Fibroblast of skin of left quadriceps (primary cell): Measurements from ENCODE around the gene DCANP1.

Experiments used
- DNase-seq, 2 experiments: peaks; one replicate each; pipeline ENCODE4 v3.0.0-alpha.2; 2013; ENCODE audit warnings: low read depth in 2 of 2

The DCANP1 gene

GRCh38 chr5:135423146-135423845 lies 23.9 kb downstream of the DCANP1 start:
- no peak for DNase-seq

- DNase-seq, result no peak
Observed at GRCh38 chr5:135422419-135422818, 24.7 kb downstream of the DCANP1 start.

GRCh38 chr5:135417083-135417482 lies 30.1 kb downstream of the DCANP1 start:
- no peak for DNase-seq

GRCh38 chr5:135405082-135405481 lies 42.1 kb downstream of the DCANP1 start:
- no peak for DNase-seq

- no peak for DNase-seq
Observed at GRCh38 chr5:135402031-135402430, 45.1 kb downstream of the DCANP1 start.

GRCh38 chr5:135400866-135401265 lies 46.3 kb downstream of the DCANP1 start:
- DNase-seq, result no peak

- DNase-seq, result no peak
Observed at GRCh38 chr5:135399794-135400542, 47.2 kb downstream of the DCANP1 start.

- DNase-seq, result peak; percentile 58 to 60
Observed at GRCh38 chr5:135398855-135399793, 48.0 kb downstream of the DCANP1 start, which contains the start of gene MACROH2A1. Gene MACROH2A1 (minus strand): TSS chr5:135399231. CDS start chr5:135389093, 10,138 bp downstream.

GRCh38 chr5:135398160-135398854 lies 48.8 kb downstream of the DCANP1 start:
- DNase-seq, result no peak

- DNase-seq, result no peak
Observed at GRCh38 chr5:135397084-135397483, 50.1 kb downstream of the DCANP1 start.

GRCh38 chr5:135396459-135397055 lies 50.6 kb downstream of the DCANP1 start:
- DNase-seq, result no peak

GRCh38 chr5:135395866-135396265 lies 51.3 kb downstream of the DCANP1 start:
- no peak for DNase-seq

GRCh38 chr5:135395451-135395850 lies 51.7 kb downstream of the DCANP1 start:
- DNase-seq, result no peak
